HG03469 (cell line): ENCODE results near the gene CSNK2B.
A peak's percentile ranks its signal among the peaks of the same experiment; 100 is the strongest.
"Not testable (repeated sequence)": the region's sequence is repeated elsewhere in the genome, so short reads cannot be mapped to it uniquely, and the experiment has no call there.

Experiments
- ATAC-seq: cut with Tn5 transposase; IDR thresholded peaks from one replicate; pipeline ENCODE4 v1.9.1; 2021; ENCODE audit warnings: mild to moderate bottlenecking, moderate library complexity, moderate number of reproducible peaks; ENCODE audit not compliant: unreplicated experiment

The CSNK2B gene

DNA sequence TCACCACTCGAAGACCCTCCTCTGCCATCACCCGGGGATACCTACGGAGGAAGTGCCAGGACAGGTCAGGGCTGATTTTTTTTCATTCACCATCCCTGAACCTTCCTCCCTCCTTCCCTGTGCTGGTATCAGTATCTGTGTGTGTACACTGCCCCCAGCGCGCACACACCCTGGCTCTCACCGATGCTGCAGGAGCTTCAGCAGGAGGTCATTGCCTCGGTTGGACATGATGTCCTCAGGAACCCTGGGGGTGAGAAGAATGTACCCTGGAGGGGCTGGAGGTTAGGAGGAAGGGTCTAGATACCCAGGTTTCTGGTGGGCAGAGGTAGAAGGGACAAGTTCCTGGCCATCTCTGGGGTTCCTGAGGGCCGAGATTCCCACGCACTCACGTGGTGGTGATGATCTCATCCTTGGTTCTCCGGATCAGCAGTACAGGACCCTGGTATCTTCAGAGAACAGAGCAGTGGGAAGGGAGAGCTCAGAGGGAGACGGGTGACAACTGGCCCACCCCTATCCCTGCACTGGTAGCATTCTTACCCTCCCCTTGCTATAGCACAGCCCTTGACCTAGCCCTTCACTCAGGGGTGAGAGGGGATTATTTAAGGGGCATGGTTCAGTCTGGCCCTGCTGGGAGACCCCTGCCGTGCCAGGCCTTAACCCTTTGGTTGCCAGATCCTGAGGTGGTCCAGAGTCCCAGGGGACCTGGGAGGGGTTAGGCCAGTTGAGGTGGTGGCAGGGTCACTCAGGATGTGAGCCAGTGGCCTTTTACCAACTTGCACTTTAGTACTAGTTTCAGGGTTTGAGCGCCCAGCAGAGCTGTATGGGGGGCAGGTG is 22.2 kb downstream of the CSNK2B start:
- ATAC-seq: no peak

DNA sequence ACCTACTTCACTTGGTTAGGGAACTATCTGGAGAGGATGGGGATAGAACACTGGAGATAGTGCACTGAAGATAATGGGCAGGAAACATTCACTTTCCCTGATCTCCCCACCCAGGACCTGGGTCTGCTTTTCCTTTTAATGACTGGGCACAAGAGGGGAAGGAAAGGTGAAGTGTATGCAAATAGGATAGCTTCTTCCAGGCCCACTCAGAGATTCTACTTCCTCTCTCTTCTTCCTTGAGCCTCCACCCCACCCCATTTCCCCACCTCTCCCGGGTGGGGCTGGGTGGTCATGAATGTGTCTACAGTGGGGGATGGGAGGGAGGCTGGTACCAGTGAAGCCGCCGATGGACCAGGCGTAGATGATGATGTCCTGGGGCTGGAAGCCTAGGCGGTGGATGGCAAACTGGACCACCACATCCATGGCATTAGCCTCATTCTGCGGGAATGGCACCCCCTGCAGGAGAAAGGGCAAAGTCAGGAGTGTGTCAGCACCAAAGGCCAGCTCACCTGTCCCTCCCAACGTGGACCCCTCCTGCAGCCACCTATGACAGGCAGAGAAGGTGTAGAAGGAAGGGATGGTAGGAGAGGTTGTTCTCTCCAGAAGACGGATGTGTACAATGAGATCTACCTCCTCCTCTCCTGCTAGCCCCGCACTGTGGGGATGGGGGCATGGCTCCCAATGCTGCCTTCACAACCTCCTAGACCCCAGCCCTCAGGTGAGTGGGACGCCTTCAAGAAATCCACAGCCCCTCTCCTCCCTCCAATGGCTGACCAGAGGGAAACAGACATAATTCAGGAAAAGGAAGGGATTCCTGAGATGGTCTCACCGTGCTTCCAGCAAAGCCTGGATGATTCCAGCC is 23.6 kb downstream of the CSNK2B start:
- ATAC-seq: no peak

DNA sequence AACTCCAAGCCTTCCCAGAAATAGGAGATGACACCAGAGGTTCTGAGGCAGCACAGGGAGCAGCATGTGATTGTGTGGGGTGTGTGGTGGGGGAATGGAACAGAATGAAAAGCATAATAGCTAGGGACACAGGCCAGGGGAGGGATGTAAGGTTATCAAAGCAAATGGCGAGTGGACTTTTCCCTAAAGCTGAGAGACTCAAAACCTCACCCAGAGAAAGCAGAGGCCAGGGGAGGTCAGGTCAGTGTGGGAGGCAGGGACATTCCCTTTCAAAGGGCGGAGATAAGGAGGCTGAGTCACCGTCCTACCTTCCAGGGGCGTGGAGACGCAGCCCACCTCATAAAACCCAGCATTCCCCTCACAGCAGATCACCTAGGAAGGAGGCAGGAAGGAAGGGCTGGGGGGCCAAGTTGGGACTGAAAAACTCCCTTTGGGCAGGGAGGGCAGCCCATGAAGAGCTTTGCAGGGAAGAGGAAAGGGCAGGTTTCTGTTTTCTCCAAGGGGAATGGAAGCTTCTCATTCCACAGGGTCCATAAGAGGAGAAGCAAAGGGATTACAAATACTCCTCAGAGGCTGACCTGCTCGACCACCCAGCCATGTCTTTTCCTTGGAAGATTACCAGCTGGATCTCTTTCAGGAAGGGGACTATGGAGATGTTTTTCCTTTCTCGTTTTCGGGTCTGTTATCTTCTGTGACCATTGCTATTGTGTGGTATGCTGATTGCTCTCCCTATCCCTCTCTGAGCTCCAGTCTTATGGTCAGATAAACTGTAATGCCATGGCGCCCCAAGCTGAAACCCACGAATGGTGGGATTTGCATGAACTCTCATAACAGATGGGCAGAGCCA is 24.6 kb downstream of the CSNK2B start:
- ATAC-seq: no peak

GRCh38 chr6:31691078-31691463 is 25.2 kb downstream of the CSNK2B start:
- ATAC-seq: no peak

- no peak for ATAC-seq
These were observed 25.8 kb downstream of the CSNK2B start for GRCh38 chr6:31691564-31692108.

- ATAC-seq: no peak
These were observed 26.5 kb downstream of the CSNK2B start for GRCh38 chr6:31692353-31692752.

DNA sequence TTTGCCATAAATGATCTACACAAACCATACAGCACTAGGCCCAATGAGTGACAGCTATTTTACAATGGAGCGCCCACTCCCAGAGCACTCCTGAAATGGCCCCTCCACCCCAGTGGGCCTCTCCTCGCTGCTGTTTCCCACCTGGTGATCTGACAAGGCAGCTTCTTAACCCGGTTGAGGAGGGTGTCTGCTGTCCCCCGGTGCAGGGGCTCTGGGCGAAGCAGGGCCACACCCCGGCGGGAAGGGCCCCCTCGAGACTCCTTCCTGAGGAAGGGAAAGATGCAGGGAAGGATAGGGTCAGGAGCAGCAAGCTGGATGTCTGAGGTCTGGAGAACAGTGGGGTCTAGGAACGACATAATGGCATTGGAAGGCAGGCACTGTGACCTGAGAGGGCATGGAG is 27.0 kb downstream of the CSNK2B start:
- ATAC-seq: no peak

DNA sequence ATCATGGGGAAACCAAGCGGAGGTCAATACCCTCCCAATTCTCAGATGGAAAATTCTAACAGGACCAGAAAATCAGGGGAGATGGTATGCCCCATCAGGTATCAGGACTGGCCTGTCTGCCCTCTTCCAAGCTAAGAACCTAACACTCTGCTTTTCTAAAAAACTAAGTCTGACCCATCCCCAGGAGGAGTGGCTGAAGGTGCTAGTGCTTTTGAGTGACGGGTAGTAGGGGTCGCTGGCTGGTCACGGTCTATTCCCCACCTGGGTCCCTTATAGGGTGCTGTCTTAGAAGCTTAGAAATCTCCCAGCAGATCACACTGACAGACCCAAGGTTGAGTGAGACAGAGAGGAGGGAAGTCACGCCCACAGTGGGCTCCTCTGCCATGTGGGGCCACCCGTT is 27.7 kb downstream of the CSNK2B start:
- no peak for ATAC-seq

DNA sequence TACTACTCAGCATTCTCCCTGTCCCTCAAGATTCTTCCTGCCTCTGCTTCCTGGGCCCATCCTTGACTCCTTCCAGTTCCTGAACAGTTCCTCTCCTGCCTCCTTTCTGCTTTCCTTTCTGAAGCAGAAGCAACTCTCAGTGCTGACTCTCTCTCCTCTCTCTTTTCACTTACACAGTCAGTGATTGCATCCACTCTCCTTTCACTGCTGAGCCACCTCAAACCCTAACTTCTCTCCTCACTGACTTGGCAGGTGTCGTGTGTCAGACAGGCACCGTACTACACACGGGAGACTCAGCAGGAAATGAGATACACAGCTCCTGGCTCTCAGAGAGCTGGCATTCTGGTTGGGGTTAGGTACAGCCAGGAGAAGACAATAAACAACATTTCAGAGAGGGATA is 31.7 kb downstream of the CSNK2B start:
- ATAC-seq: no peak

GRCh38 chr6:31700740-31701401 is 35.0 kb downstream of the CSNK2B start:
- no peak for ATAC-seq

- no peak for ATAC-seq
These were observed 36.0 kb downstream of the CSNK2B start for GRCh38 chr6:31701666-31702404.

GRCh38 chr6:31702405-31702818 is 36.5 kb downstream of the CSNK2B start:
- no peak for ATAC-seq

DNA sequence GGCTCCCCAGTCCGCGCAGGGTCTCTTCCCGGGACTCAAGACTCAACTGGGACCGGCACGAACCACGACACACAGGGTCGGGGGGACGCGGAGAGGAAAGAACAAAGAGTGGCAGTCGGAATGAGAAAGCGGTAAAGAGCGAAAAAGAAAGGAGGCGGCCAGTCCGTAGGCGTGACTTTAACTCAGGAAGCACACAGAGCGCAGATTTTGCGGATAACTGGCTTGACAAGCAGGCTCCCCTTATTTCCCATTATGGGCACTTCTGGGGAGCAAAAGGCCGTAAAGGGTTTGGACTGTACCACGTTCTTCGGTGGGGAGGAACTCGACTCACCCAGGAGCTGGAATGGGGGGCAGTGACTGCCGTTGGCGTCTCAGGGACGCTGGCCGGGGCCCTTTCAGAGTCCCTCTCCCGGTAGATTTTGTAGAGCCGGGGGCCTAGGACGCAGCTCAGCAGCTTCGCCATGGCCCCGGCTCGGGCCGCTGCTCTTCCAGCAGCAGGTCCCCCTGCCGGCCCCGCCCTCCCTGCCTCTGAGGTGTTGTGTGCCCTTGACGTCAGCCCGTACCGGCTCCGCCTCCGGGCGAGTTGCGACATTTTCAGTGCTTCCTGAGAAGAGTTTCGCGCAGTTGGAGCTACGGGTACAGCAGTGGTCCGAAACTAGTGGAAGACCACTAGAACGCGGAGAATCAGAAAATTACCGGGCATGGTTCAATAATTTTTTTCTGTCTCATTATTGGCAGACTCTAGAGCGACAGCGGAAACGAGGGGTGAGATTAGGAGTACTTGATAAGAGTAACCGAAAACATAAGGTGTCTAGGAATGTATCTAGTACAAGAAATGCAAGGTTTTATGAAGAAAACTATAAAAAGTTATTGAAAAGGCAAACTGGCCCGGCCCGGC is 37.2 kb downstream of the CSNK2B start, which contains the start of gene ABHD16A:
ABHD16A (minus strand) TSS at position 506 of the 898 bp plus-strand sequence; CDS start at position 463, 43 bp downstream.
- peak; percentile 69 for ATAC-seq

DNA sequence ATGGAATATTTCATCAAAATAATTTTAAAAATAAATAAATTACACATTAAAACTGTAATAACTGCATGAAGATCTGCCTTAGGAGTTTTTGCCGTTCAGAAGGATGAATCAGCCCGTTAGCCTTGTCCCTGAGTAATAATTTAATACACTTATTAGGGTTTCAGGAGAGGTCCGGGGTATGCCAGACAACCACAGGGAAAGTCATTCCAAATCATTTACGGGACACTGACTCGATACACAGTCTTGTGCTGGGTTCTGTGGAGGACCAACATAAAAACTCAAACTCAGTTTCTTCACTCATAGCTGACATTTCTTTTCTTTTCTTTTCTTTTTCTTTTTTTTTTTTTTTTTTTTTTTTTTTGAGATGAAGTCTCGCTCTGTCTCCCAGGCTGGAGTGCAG is 40.1 kb downstream of the CSNK2B start:
- no peak for ATAC-seq

DNA sequence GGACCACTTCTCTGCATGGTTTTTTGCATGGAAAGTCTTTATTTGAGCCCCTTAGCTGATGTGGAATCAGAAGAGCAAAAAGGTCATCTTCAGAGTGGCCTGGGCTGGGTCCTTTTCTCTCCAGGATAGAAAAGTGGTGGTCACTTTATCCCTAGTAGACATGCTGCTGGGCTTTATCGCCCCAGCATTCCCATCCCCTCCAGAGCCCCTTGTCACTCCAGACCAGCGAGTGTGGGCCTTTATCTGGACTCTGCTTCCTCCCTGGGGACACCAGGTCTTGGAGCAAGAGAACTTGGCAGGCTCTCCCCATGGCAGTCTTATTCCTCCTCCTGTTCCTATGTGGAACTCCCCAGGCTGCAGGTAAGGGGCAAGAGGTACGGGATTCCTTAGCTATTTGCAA is 40.7 kb downstream of the CSNK2B start, which contains the start of gene LY6G6F:
LY6G6F (plus strand) TSS at position 268 of the 400 bp plus-strand sequence; CDS start at position 309, 41 bp downstream.
- no peak for ATAC-seq

- ATAC-seq: no peak
These were observed 41.8 kb downstream of the CSNK2B start for GRCh38 chr6:31707701-31708100.

DNA sequence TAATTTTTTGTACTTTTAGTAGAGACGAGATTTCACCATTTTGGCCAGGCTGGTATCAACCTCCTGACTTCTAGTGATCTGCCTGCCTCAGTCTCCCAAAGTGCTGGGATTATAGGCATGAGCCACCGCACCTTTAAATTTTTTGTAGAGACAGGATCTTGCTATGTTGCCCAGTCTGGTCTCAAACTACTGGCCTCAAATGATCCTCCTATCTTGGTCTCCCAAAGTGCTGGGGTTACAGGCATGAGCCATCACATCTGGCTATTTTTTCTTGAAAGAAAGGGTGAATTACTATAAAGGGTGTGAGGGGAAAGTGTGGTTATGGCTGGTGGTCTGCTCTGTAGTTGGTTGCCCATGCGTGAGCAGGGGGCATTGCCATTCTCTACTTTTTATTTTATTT is 42.3 kb downstream of the CSNK2B start:
- ATAC-seq: no peak

- ATAC-seq: not testable (repeated sequence)
These were observed 43.3 kb downstream of the CSNK2B start for GRCh38 chr6:31709157-31709556.
